Uterus (tissue), 2 donors: ENCODE results near the gene HRH3.

ENCODE experiments used
- CTCF ChIP-seq, 4 experiments: fragments of 200-600 bp in 2 of 4; fragments of 450-650 bp in 2 of 4; sonication (generic) in 2 of 4; IDR thresholded peaks; one replicate each; pipeline ENCODE4 v1.5.1; 2016 to 2019; ENCODE audit warnings: antibody characterized with exemption in 4 of 4, mild to moderate bottlenecking in 2 of 4, moderate library complexity in 1 of 4
- POLR2A ChIP-seq, 2 donors: fragments of 450-650 bp; IDR thresholded peaks; one replicate each; pipeline ENCODE4 v1.6.1; 2016; ENCODE audit warnings: antibody characterized with exemption in 2 of 2, mild to moderate bottlenecking in 1 of 2, moderate library complexity in 1 of 2

DNA sequence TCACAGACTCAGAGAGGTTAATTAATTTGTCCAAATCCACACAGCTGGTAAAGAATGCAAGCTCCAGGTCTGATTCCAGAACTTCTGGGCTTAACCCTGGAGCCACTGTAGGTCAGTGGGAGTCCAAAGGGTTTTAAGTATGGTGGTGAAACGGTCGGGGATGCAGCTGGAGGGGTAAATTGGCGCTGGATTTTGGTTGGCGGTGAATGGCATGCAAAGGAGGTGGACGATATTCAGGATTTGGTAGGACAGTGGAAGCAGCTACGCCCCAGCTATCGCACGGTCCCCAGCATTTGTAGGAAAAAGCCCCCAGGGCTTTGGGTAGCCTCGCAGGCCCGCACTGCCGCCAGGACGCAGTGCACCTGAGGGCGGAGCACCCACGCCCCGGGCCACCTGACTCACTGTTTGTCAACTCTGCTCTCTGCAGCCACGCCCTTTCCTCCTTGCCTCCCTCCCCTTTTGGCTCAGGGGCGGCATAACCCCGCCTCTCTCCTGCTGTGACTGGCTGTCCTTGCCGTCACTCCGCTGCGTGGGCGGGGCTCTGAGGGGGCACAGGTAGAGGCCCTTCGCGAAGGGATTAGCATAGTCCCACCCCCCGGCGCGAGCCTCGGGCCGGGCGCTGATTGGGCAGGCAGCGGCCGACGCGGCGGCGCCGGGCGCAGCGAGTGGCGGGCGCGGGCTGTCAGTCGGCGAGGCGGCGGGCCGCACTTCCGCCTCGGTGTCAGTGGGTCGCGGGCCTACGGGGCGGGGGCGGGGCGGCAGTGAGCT is 17.9 kb upstream of the HRH3 start, which contains the start of gene OSBPL2:
- TF ChIP-seq CTCF (IDR thresholded peaks at IDR 0.05) (no peak), POLR2A (IDR thresholded peaks at IDR 0.05) (peak in 1 of 2 donors; percentile 44)
